KG1 (cell line): ENCODE results near the gene TSPAN1.

Experiments
- DNase-seq: peaks from one replicate; lab custom pipeline; 2025; lab: John Stamatoyannopoulos, UW

The TSPAN1 gene

GRCh38 chr1:46187106-46187869 is 12.4 kb downstream of the TSPAN1 start:
- no peak for DNase-seq

GRCh38 chr1:46188295-46189030 is 13.6 kb downstream of the TSPAN1 start:
- DNase-seq, result no peak

DNA sequence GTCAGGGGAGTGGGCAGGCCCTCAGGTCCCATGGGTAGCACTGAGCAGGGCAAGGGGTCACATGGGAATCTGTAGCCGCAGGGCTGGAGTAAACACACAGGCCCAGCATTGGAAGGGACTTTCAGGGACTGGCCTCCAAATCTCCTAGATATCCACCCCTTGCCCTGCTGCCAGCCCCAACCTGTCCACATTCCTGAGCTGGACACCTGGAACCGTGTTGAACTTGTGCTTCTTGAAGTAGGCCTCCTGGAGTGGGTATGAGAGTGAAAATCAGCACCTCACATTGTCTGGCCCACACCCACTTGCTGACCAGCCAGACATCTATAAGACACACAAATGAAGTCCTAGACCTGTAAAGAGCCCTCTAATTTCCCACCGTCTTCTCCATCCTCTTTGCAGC is 15.7 kb downstream of the TSPAN1 start:
- DNase-seq, result no peak

GRCh38 chr1:46191033-46191701 is 16.3 kb downstream of the TSPAN1 start:
- DNase-seq, result no peak

- DNase-seq, result no peak
Observed at GRCh38 chr1:46192171-46192570, 17.3 kb downstream of the TSPAN1 start.

DNA sequence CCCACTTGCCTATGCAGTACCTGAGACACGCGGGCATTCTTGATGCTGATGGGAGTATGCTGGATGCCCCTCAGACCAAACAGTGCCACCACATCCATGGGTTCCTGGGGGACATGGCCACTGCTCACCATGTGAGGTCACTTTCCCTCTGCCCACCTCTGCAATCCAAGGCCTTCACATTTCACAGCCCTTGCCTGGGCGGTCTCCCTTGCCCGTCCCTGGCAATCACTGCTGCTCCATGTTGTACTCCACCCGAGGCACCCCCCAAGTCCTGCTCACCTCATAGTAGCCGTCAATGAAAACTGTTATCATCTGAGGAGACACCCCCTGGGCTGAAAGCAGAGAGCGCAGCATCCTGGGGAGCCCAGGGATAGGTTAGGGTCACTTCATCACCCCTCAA is 18.4 kb downstream of the TSPAN1 start:
- DNase-seq, result no peak

GRCh38 chr1:46193984-46194570 is 19.2 kb downstream of the TSPAN1 start:
- DNase-seq, result no peak

DNA sequence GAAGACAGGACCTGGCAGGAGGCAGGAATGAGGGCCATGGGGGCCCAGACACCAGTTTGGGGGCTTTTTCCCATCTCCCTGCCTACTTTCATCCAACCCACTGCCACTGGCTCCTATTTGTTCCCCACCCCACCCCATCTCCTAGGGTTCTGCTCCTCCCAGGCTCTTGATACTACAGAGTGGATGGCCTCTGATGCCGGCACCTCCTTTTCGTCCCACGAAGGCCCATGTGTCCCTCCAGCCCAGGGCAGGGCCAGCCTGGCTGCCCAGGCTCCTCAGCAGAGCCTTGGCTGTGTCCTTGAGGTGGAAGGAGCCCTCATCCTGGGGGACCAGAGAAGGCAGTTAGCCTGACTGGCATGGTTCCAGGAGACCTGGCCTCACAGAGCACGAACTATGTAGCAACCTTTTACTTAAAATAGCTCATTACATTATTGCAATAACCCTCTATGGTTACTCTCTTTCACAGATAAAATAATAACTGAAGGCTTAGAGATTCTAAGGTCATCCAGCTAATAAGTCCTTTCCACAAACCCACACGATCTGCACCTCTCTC is 19.8 kb downstream of the TSPAN1 start:
- DNase-seq, result no peak

DNA sequence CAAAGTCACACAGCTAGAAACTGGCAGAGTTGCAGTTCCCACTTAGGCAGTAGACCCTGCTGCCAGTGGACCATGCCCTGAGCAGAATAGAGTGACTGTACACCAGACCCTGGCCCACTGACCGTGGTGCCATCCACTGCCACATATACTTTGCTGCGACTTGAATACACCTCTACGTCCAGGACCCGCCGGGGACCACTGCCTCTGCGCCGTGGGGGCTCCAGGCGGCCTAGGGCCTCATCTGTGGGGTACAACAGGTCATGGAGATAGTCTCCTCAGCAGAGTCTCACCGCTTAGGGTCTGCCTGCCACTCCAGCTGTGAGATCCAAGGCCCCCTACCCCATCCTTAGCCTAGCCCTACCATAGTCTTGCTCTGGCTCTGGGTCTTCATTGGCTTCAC is 21.7 kb downstream of the TSPAN1 start:
- DNase-seq, result no peak

GRCh38 chr1:46197560-46197963 is 22.7 kb downstream of the TSPAN1 start:
- DNase-seq, result no peak

GRCh38 chr1:46197964-46198811 is 23.3 kb downstream of the TSPAN1 start, which contains the start of gene POMGNT1:
POMGNT1 (minus strand) TSS chr1:46198434; CDS start chr1:46197821, 613 bp downstream.
- DNase-seq, result peak; percentile 14

DNA sequence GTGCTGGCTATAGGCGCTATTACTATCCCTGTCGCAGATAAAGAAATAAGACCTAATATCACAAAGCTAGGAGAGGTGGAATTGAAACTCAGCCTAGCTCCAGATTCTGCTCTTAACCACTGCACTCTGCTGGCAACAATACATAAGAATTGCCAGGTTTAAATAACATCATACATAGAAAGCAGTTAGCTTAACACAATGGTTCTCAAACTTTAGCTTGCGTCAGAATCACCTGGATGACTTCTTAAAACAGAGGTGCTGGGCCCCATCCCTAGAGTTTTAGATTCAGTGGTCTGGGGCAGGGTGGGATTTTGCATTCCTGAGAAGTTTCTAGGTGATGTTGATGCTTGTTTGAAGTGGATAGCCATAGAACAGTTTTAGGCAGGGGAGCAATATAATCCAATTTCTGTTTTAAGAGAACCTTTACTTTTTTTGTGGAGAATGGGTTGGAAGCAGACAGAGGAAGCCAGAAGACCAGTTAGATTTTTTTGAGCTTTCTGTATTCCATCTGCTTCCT is 24.4 kb downstream of the TSPAN1 start:
- no peak for DNase-seq

- no peak for DNase-seq
Observed at GRCh38 chr1:46203738-46204405, 29.0 kb downstream of the TSPAN1 start.

- no peak for DNase-seq
Observed at GRCh38 chr1:46204406-46204742, 29.5 kb downstream of the TSPAN1 start.

DNA sequence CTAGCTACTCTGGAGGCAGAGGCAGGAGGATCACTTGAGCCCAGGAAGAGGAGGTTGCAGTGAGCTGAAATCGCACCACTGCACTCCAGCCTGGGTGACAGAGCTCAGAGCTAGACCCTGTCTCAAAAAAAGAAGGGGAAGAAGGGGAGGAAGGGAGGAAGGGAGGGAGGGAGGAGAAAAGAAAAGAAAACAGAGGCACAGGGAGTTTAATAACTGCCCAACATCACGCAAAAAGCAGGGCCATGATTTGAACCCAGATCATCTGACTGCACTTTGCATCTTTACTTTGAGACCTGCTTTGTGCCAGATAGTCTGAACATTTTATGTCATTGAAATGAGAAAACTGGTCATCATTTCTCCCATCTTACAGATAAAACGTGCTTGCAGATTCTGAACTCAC is 30.3 kb downstream of the TSPAN1 start:
- no peak for DNase-seq

DNA sequence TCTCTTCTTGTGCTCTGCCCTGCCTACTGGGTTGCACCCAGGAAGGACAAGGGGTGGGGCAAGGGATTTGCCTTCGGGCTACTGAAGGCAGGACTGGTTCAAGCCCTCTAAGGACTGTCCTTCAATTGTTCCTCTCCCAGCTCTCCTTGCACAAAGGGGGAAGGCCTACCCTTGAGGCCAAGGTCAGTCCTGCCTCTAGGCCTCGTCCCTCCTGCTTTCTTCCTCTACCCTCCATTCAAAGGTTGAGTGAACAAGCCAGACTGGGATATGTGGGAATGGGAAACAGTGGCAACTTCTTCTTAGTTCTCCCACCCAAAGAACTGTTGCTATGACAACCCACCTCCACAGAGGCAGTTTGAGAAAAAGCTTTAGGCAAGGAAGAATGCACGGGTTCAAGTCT is 30.9 kb downstream of the TSPAN1 start:
- no peak for DNase-seq

GRCh38 chr1:46206399-46206798 is 31.5 kb downstream of the TSPAN1 start:
- DNase-seq, result no peak

- DNase-seq, result no peak
Observed at GRCh38 chr1:46210561-46210960, 35.7 kb downstream of the TSPAN1 start.

DNA sequence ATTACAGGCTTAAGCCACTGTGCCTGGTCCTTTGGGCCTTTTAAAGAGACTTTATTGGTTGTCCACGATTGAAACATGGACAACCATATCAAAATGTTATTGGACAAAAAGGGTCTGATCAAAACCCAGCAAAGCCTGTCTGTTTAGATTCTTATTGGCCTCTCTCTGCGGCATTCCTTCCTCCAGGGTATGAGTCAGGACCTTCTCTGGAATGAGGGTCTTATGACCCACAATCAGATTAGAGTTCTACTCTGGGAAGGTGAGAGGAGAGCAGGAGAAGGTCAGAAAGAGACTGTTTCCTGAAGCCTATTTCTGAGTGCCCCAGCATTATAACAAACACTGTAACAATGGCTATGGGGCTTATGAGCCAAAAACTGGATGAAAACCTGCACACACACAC is 36.2 kb downstream of the TSPAN1 start:
- DNase-seq, result no peak

GRCh38 chr1:46215504-46215903 is 40.6 kb downstream of the TSPAN1 start:
- no peak for DNase-seq

DNA sequence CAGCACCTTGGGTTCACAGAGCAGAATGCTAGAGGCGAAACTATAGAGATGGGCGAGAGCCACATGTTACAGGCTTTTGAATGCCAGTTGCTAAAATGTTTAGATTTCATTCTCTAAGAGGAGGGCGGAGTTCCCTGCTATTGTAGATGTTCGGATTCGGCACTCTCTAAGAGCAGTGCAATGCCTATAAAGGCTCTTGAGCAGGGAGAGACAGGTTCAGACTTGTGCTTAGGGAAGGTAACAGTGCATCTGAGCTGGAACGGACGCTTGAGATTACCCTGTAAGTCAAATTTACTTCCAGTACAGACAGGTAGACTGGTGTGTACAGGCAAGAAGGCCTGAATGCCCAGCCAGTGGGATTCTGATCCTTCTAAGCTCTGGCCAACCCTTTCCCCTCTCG is 43.6 kb downstream of the TSPAN1 start:
- DNase-seq, result no peak
